ENCODE results near the gene UNC79.

The UNC79 gene

GRCh38 chr14:93731753-93732152, 301.0 kb downstream of the UNC79 start:
- no peak for DNase-seq

GRCh38 chr14:93732524-93732923, 301.8 kb downstream of the UNC79 start:
- no peak for DNase-seq

- DNase-seq: no peak
Observed at GRCh38 chr14:93733231-93733630, 302.5 kb downstream of the UNC79 start.

- DNase-seq: no peak
Observed at GRCh38 chr14:93733631-93734030, 302.9 kb downstream of the UNC79 start.

- DNase-seq: no peak
Observed at GRCh38 chr14:93734086-93734822, 303.5 kb downstream of the UNC79 start.

GRCh38 chr14:93735206-93735605, 304.5 kb downstream of the UNC79 start:
- no peak for DNase-seq

- DNase-seq: no peak
Observed at GRCh38 chr14:93736378-93737014, 305.8 kb downstream of the UNC79 start.

- DNase-seq: no peak
Observed at GRCh38 chr14:93737634-93738033, 306.9 kb downstream of the UNC79 start.

- DNase-seq: no peak
Observed at GRCh38 chr14:93741556-93742230, 311.0 kb downstream of the UNC79 start.

- no peak for DNase-seq
Observed at GRCh38 chr14:93742761-93743160, 312.0 kb downstream of the UNC79 start.

GRCh38 chr14:93743270-93744060, 312.7 kb downstream of the UNC79 start:
- DNase-seq: no peak

- no peak for DNase-seq
Observed at GRCh38 chr14:93744176-93744575, 313.4 kb downstream of the UNC79 start.

- DNase-seq: no peak
Observed at GRCh38 chr14:93744876-93745275, 314.1 kb downstream of the UNC79 start.

GRCh38 chr14:93745603-93746273, 315.0 kb downstream of the UNC79 start:
- no peak for DNase-seq

- DNase-seq: no peak
Observed at GRCh38 chr14:93747102-93747501, 316.4 kb downstream of the UNC79 start.

- no peak for DNase-seq
Observed at GRCh38 chr14:93747560-93747959, 316.8 kb downstream of the UNC79 start.

GRCh38 chr14:93748208-93749075, 317.7 kb downstream of the UNC79 start:
- DNase-seq: no peak

- DNase-seq: no peak
Observed at GRCh38 chr14:93749076-93749420, 318.3 kb downstream of the UNC79 start.

GRCh38 chr14:93751946-93752655, 321.4 kb downstream of the UNC79 start:
- no peak for DNase-seq

GRCh38 chr14:93752980-93753561, 322.3 kb downstream of the UNC79 start:
- DNase-seq: no peak

GRCh38 chr14:93753647-93754046, 322.9 kb downstream of the UNC79 start:
- no peak for DNase-seq
